Adrenal gland (tissue), 19 donors: ENCODE results near the gene CYRIA. TPM values are rescaled to one million over a fixed set of nuclear protein-coding genes. Genes with fewer than 3 reads are reported as not detected.

Source experiments
- DNase-seq, 7 donors: peaks; one replicate each; pipeline ENCODE4 v3.0.0-alpha.2; 2019 to 2020
- H3K27ac ChIP-seq, 5 donors: fragments of 200-600 bp; sonication (generic) in 4 of 5; 1 replicate in 3 of 5; 2 replicates in 2 of 5; pipeline versions ENCODE4 v1.5.1 to v1.8.0; 2016 to 2020; ENCODE audit warnings: mild to moderate bottlenecking in 1 of 5
- H3K27me3 ChIP-seq: fragments of 200-600 bp; 2 replicates; pipeline ENCODE4 v1.8.0; 2021
- H3K36me3 ChIP-seq, 2 donors: fragments of 200-600 bp; replicated peaks in 1 of 2; 1 replicate in 1 of 2; 2 replicates in 1 of 2; pipeline versions ENCODE4 v1.5.1 to v1.8.0; 2018 to 2022
- H3K4me1 ChIP-seq, 2 donors: fragments of 200-600 bp; replicated peaks in 1 of 2; 1 replicate in 1 of 2; 2 replicates in 1 of 2; pipeline versions ENCODE4 v1.5.1 to v1.8.0; 2018 to 2021
- H3K4me3 ChIP-seq, 4 donors: fragments of 200-600 bp; sonication (generic) in 3 of 4; one replicate each; pipeline ENCODE4 v1.5.1; 2016 to 2018
- H3K9me3 ChIP-seq, 3 donors: fragments of 200-600 bp; sonication (generic) in 1 of 3; replicated peaks in 1 of 3; 1 replicate in 2 of 3; 2 replicates in 1 of 3; pipeline versions ENCODE4 v1.5.1 to v1.8.0; 2016 to 2021
- POLR2A ChIP-seq, 2 donors: fragments of 450-650 bp; IDR thresholded peaks; one replicate each; pipeline ENCODE4 v1.6.1; 2017; ENCODE audit warnings: antibody characterized with exemption in 2 of 2, mild to moderate bottlenecking in 2 of 2, moderate library complexity in 1 of 2
- WGBS, 4 donors: extraction: QIAGEN DNeasy Blood & Tissue Kit in 2 of 4; methylation state at CpG; one replicate each; pipeline versions ENCODE4 v1.1.5 to v1.1.7; 2013 to 2017; 5-methylcytosine and 5-hydroxymethylcytosine counted together
- intact Hi-C, 2 donors: fragments of 100-400 bp; cut with DNase I; formaldehyde crosslinking; loops; one replicate each; pipeline versions ENCODE4 v1.14.1 to v1.15.0; 2022 to 2023
- long read RNA-seq, 10 donors: library from polyadenylated mRNA in 3 of 10; unstranded in 2 of 10; stranded (forward) in 1 of 10; transcript quantifications; one replicate each; pipeline ENCODE4 v2.0.0 and lab custom pipeline, GENCODE V29; 2021 to 2026
- polyA plus RNA-seq, 3 donors: library from polyadenylated mRNA; stranded (reverse); fragments of 200-250 nt in 2 of 3; fragments of 350-450 nt in 1 of 3; fragmentation: Illumina TruSeq in 1 of 3; extraction: RNeasy Lipid Tissue Mini Kit (QIAGEN cat#74804) in 1 of 3; gene quantifications; one replicate each; pipeline ENCODE4 v1.2.3, GENCODE V29; 2013 to 2014
- total RNA-seq, 9 donors: library from RNA; depleted of rRNA in 4 of 9; stranded (reverse); fragments of >200 nt in 4 of 9; fragments of 120-200 nt in 1 of 9; fragmentation: NEBNext Ultra II Directional in 1 of 9; extraction: Animal tissue kit (Norgen Biotek cat#: 25700) in 1 of 9; gene quantifications; one replicate each; pipeline versions ENCODE4 v1.1.0 to v1.2.4, GENCODE V29; 2013 to 2023
- TF ChIP-seq, protein P1 (sequence below), 6 experiments: fragments of 450-650 bp in 4 of 6; fragments of 200-600 bp in 2 of 6; sonication (generic) in 1 of 6; IDR thresholded peaks; 1 replicate in 5 of 6; 2 replicates in 1 of 6; pipeline versions ENCODE4 v1.5.1 to v1.8.0; 2016 to 2021; ENCODE audit warnings: antibody characterized with exemption in 6 of 6, mild to moderate bottlenecking in 2 of 6, moderate library complexity in 1 of 6
- donor health status: healthy with polysubstance abuse.
- donor health status: Bipolar disorder and iron deficiency.
- donor health status: DM: yes; HTN: yes; CAD: no.
- donor health status: DM: no; HTN: no; CAD: no.
- donor health status: DM: no; HTN: no; CAD: no.
- donor health status: DM: yes; HTN: yes; CAD: no.

Gene CYRIA
- 10 to 100 TPM; 14.7 to 31.0 (median 19.5) TPM for total RNA-seq
- polyA plus RNA-seq, result 10 to 100 TPM in 1 of 3 donors, 1 to 10 TPM in 2; 2.4 to 12.4 (median 5.7) TPM
- long read RNA-seq, donor 1, full-length matches to known transcripts, result 5 of 5 reads
- long read RNA-seq, donor 1, partial matches to known transcripts, result 0 of 5 reads
- long read RNA-seq, donor 1, other reads (novel, unspliced or antisense), result 0 of 5 reads
- long read RNA-seq, donor 2, full-length matches to known transcripts, result 5 of 5 reads
- long read RNA-seq, donor 2, partial matches to known transcripts, result 0 of 5 reads
- long read RNA-seq, donor 2, other reads (novel, unspliced or antisense), result 0 of 5 reads
- long read RNA-seq, donor 3, full-length matches to known transcripts, result 5 of 5 reads
- long read RNA-seq, donor 3, partial matches to known transcripts, result 0 of 5 reads
- long read RNA-seq, donor 3, other reads (novel, unspliced or antisense), result 0 of 5 reads
- long read RNA-seq, donor 4, full-length matches to known transcripts, result 2 of 6 reads
- long read RNA-seq, donor 4, partial matches to known transcripts, result 0 of 6 reads
- long read RNA-seq, donor 4, other reads (novel, unspliced or antisense), result 4 of 6 reads
- long read RNA-seq, donor 5, full-length matches to known transcripts, result 14 of 21 reads
- long read RNA-seq, donor 5, partial matches to known transcripts, result 2 of 21 reads
- long read RNA-seq, donor 5, other reads (novel, unspliced or antisense), result 5 of 21 reads
- long read RNA-seq, donor 6, full-length matches to known transcripts, result 2 of 8 reads
- long read RNA-seq, donor 6, partial matches to known transcripts, result 1 of 8 reads
- long read RNA-seq, donor 6, other reads (novel, unspliced or antisense), result 5 of 8 reads
- long read RNA-seq, donor 7, result 0 reads
- long read RNA-seq, donor 8, full-length matches to known transcripts, result 12 of 12 reads
- long read RNA-seq, donor 8, partial matches to known transcripts, result 0 of 12 reads
- long read RNA-seq, donor 8, other reads (novel, unspliced or antisense), result 0 of 12 reads
- long read RNA-seq, donor 9, full-length matches to known transcripts, result 4 of 4 reads
- long read RNA-seq, donor 9, partial matches to known transcripts, result 0 of 4 reads
- long read RNA-seq, donor 9, other reads (novel, unspliced or antisense), result 0 of 4 reads
- long read RNA-seq, donor 10, full-length matches to known transcripts, result 6 of 6 reads
- long read RNA-seq, donor 10, partial matches to known transcripts, result 0 of 6 reads
- long read RNA-seq, donor 10, other reads (novel, unspliced or antisense), result 0 of 6 reads

GRCh38 chr2:16665748-16666448 is at the start of gene CYRIA:
CYRIA (minus strand) TSS chr2:16665834; CDS start chr2:16588119, 77,715 bp downstream.
- H3K9me3 ChIP-seq, result no peaks in the 10 kb centered on the region
- DNase-seq, result peak; percentile 54 to 76 (median 73)
- H3K4me1 ChIP-seq, result peaks cover 22 to 49% of the 10 kb centered on the region in 2 donors
- H3K27me3 ChIP-seq, result no peaks in the 10 kb centered on the region
- intact Hi-C loops, result no loop called here
- peak within 1 kb of the TSS in 4 of 5 donors; percentile 39 to 89 (median 64) for H3K27ac ChIP-seq
- peak within 1 kb of the TSS in 3 of 4 donors; percentile 49 to 79 (median 60) for H3K4me3 ChIP-seq
- no peak for TF ChIP-seq POLR2A (IDR thresholded peaks at IDR 0.05)
- TF ChIP-seq, protein P1, sequence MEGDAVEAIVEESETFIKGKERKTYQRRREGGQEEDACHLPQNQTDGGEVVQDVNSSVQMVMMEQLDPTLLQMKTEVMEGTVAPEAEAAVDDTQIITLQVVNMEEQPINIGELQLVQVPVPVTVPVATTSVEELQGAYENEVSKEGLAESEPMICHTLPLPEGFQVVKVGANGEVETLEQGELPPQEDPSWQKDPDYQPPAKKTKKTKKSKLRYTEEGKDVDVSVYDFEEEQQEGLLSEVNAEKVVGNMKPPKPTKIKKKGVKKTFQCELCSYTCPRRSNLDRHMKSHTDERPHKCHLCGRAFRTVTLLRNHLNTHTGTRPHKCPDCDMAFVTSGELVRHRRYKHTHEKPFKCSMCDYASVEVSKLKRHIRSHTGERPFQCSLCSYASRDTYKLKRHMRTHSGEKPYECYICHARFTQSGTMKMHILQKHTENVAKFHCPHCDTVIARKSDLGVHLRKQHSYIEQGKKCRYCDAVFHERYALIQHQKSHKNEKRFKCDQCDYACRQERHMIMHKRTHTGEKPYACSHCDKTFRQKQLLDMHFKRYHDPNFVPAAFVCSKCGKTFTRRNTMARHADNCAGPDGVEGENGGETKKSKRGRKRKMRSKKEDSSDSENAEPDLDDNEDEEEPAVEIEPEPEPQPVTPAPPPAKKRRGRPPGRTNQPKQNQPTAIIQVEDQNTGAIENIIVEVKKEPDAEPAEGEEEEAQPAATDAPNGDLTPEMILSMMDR (IDR thresholded peaks at IDR 0.05), result no peak
- no peaks in the 10 kb centered on the region for H3K36me3 ChIP-seq
- WGBS, 4 donors, result 4 to 34% (median 16%) methylated on average over 7 to 50 of the region's 54 CpGs

- Histone ChIP-seq H3K4me3 (no peak overlapping the region), H3K27me3 (no peaks in the 10 kb centered on the region), H3K27ac (no peak overlapping the region), H3K36me3 (no peaks in the 10 kb centered on the region), H3K4me1 (no peaks in the 10 kb centered on the region), H3K9me3 (no peaks in the 10 kb centered on the region)
- TF ChIP-seq, protein P1 (IDR thresholded peaks at IDR 0.05), result no peak
- no peak for TF ChIP-seq POLR2A (IDR thresholded peaks at IDR 0.05)
- 77 to 85% (median 82%) methylated on average over 5 of the region's 5 CpGs for WGBS, 4 donors
- no peak for DNase-seq
- intact Hi-C loops, result no loop called here
Measured at GRCh38 chr2:16713011-16713423, 47.4 kb upstream of the CYRIA start.

DNA sequence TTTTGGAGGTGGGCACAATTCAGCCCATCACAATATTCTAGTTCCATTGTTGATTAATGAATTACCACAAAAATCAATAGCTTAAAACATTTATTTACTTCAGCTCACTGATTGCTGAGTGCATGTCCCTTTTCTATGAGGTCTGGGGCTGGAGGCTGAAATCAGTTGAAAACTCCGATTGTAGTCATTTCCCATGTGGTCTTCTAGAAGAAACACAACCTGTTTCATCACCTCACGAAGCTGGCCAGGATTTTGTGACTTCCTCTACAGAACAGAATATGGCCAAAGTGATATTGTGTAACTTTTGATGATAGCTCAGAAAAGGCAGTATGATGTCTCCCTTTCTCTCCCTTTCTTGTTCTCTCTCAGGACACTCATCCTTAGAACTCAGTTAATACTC is 44.1 kb upstream of the CYRIA start:
- peak in 1 of 7 donors; percentile 8 for DNase-seq
- Histone ChIP-seq H3K4me1 (no peaks in the 10 kb centered on the region), H3K27ac (no peak overlapping the region), H3K36me3 (no peaks in the 10 kb centered on the region), H3K27me3 (no peaks in the 10 kb centered on the region), H3K9me3 (no peaks in the 10 kb centered on the region), H3K4me3 (no peak overlapping the region)
- 74 to 85% (median 79%) methylated on average over 2 of the region's 2 CpGs for WGBS, 4 donors
- intact Hi-C loops, result no loop called here
- TF ChIP-seq, protein P1 (IDR thresholded peaks at IDR 0.05), result no peak
- no peak for TF ChIP-seq POLR2A (IDR thresholded peaks at IDR 0.05)
